ENCODE data around the gene ERLEC1.
"Not testable (repeated sequence)": the region's sequence is repeated elsewhere in the genome, so short reads cannot be mapped to it uniquely, and the experiment has no call there.

ERLEC1 gene

GRCh38 chr2:53843595-53843994 is 56.8 kb downstream of the ERLEC1 start:
- DNase-seq (ENCODE audit: low read depth) = no peak
- TF ChIP-seq CTCF (IDR thresholded peaks at IDR 0.05; ENCODE audit: low read depth, low read length) (no peak), MAX (IDR thresholded peaks at IDR 0.05; ENCODE audit: low read depth, low read length) (no peak), MYC (IDR thresholded peaks at IDR 0.05; ENCODE audit: low read depth, low read length) (no peak), POLR2A (IDR thresholded peaks at IDR 0.05; ENCODE audit: extremely low read depth, insufficient read length) (no peak)
- H3K4me3 ChIP-seq (ENCODE audit: low read depth, low read length) = no peak overlapping the region

GRCh38 chr2:53848062-53848461 is 61.2 kb downstream of the ERLEC1 start:
- H3K4me3 ChIP-seq (ENCODE audit: low read depth, low read length) = no peak overlapping the region
- DNase-seq (ENCODE audit: low read depth) = peak; percentile 33
- no peak for TF ChIP-seq MAX (IDR thresholded peaks at IDR 0.05; ENCODE audit: low read depth, low read length)
- no peak for TF ChIP-seq CTCF (IDR thresholded peaks at IDR 0.05; ENCODE audit: low read depth, low read length)
- TF ChIP-seq POLR2A (IDR thresholded peaks at IDR 0.05; ENCODE audit: extremely low read depth, insufficient read length) = no peak

GRCh38 chr2:53851052-53851757 is 64.4 kb downstream of the ERLEC1 start:
- H3K4me3 ChIP-seq (ENCODE audit: low read depth, low read length); DNase-seq (ENCODE audit: low read depth): not testable (repeated sequence)

- no peak for DNase-seq (ENCODE audit: low read depth)
- H3K4me3 ChIP-seq (ENCODE audit: low read depth, low read length) = no peak overlapping the region
- TF ChIP-seq CTCF (IDR thresholded peaks at IDR 0.05; ENCODE audit: low read depth, low read length) (no peak), MAX (IDR thresholded peaks at IDR 0.05; ENCODE audit: low read depth, low read length) (no peak), MYC (IDR thresholded peaks at IDR 0.05; ENCODE audit: low read depth, low read length) (no peak), POLR2A (IDR thresholded peaks at IDR 0.05; ENCODE audit: extremely low read depth, insufficient read length) (no peak)
Observed at GRCh38 chr2:53852532-53852931, 65.7 kb downstream of the ERLEC1 start.

- no peak overlapping the region for H3K4me3 ChIP-seq (ENCODE audit: low read depth, low read length)
- DNase-seq (ENCODE audit: low read depth) = no peak
- TF ChIP-seq POLR2A (IDR thresholded peaks at IDR 0.05; ENCODE audit: extremely low read depth, insufficient read length) (no peak), CTCF (IDR thresholded peaks at IDR 0.05; ENCODE audit: low read depth, low read length) (no peak), MAX (IDR thresholded peaks at IDR 0.05; ENCODE audit: low read depth, low read length) (no peak), MYC (IDR thresholded peaks at IDR 0.05; ENCODE audit: low read depth, low read length) (no peak)
Observed at GRCh38 chr2:53854678-53855077, 67.8 kb downstream of the ERLEC1 start.

GRCh38 chr2:53856272-53856671 is 69.4 kb downstream of the ERLEC1 start:
- TF ChIP-seq POLR2A (IDR thresholded peaks at IDR 0.05; ENCODE audit: extremely low read depth, insufficient read length) (no peak), MAX (IDR thresholded peaks at IDR 0.05; ENCODE audit: low read depth, low read length) (no peak), CTCF (IDR thresholded peaks at IDR 0.05; ENCODE audit: low read depth, low read length) (no peak), MYC (IDR thresholded peaks at IDR 0.05; ENCODE audit: low read depth, low read length) (no peak)
- no peak overlapping the region for H3K4me3 ChIP-seq (ENCODE audit: low read depth, low read length)
- no peak for DNase-seq (ENCODE audit: low read depth)

Data from NB4 (cell line).